Stimulated activated CD8-positive, alpha-beta memory T cell treated with anti-CD3 and anti-CD28 coated beads, Interleukin-12 subunit alpha, Interleukin-12 subunit beta, amount 100 ng/mL, for 24 hours (primary cell): Measurements from ENCODE around the gene HTRA3.

ENCODE experiments used
- DNase-seq: peaks from one replicate; pipeline ENCODE4 v3.0.0-alpha.2; 2020; ENCODE audit errors: extremely low read depth

The HTRA3 gene

GRCh38 chr4:8308856-8309771 is 39.6 kb downstream of the HTRA3 start:
- no peak for DNase-seq

- no peak for DNase-seq
Observed at GRCh38 chr4:8310306-8310705, 40.8 kb downstream of the HTRA3 start.

GRCh38 chr4:8311101-8312068 is 41.8 kb downstream of the HTRA3 start:
- no peak for DNase-seq

- DNase-seq = no peak
Observed at GRCh38 chr4:8312069-8312445, 42.5 kb downstream of the HTRA3 start.

GRCh38 chr4:8312976-8313375 is 43.4 kb downstream of the HTRA3 start:
- no peak for DNase-seq

GRCh38 chr4:8314691-8315255 is 45.2 kb downstream of the HTRA3 start:
- no peak for DNase-seq

GRCh38 chr4:8315435-8316250 is 46.1 kb downstream of the HTRA3 start:
- DNase-seq = no peak

GRCh38 chr4:8316251-8316771 is 46.8 kb downstream of the HTRA3 start:
- DNase-seq = no peak

GRCh38 chr4:8316911-8317351 is 47.4 kb downstream of the HTRA3 start:
- DNase-seq = no peak

- DNase-seq = no peak
Observed at GRCh38 chr4:8317474-8317873, 47.9 kb downstream of the HTRA3 start.

- no peak for DNase-seq
Observed at GRCh38 chr4:8318509-8318908, 49.0 kb downstream of the HTRA3 start.

GRCh38 chr4:8319061-8319460 is 49.5 kb downstream of the HTRA3 start:
- DNase-seq = no peak

- no peak for DNase-seq
Observed at GRCh38 chr4:8319731-8320385, 50.3 kb downstream of the HTRA3 start.

GRCh38 chr4:8320386-8320750 is 50.8 kb downstream of the HTRA3 start:
- DNase-seq = no peak

GRCh38 chr4:8321220-8321619 is 51.7 kb downstream of the HTRA3 start:
- DNase-seq = no peak

- DNase-seq = no peak
Observed at GRCh38 chr4:8321771-8322170, 52.2 kb downstream of the HTRA3 start.

- DNase-seq = no peak
Observed at GRCh38 chr4:8322794-8323704, 53.5 kb downstream of the HTRA3 start.

- DNase-seq = no peak
Observed at GRCh38 chr4:8323947-8324555, 54.5 kb downstream of the HTRA3 start.

GRCh38 chr4:8324640-8325239 is 55.2 kb downstream of the HTRA3 start:
- DNase-seq = no peak
